ENCODE measurements around the gene YES1. TPM values are rescaled to one million over a fixed set of nuclear protein-coding genes. Genes with fewer than 3 reads are reported as not detected.
A peak's percentile ranks its signal among the peaks of the same experiment; 100 is the strongest.

The YES1 gene
- total RNA-seq, 2 donors from 2014 or later: 62.8 to 78.8 TPM

GRCh38 chr18:834082-834720 is 22.2 kb upstream of the YES1 start:
- DNase-seq: no peak
- H3K27ac ChIP-seq (ENCODE audit: low read depth, low read length): no peak overlapping the region
- H3K4me3 ChIP-seq (ENCODE audit: low read length): no peak overlapping the region
- no peak overlapping the region for H3K9ac ChIP-seq (ENCODE audit: extremely low read depth, low read length, poor library complexity, severe bottlenecking)
- TF ChIP-seq CTCF (conservative IDR thresholded peaks at IDR 0.05): no peak
- 90 to 96% methylated on average over 8 of the region's 8 CpGs for WGBS, 2 experiments (ENCODE audit: insufficient coverage in 1 of 2, insufficient read length in 1 of 2)
- H3K36me3 ChIP-seq (ENCODE audit: control insufficient read depth, insufficient read depth, low read length): no peaks in the 10 kb centered on the region
- H3K27ac Mint-ChIP-seq: no peak overlapping the region
- no peaks in the 10 kb centered on the region for H3K4me1 ChIP-seq (ENCODE audit: control insufficient read depth, insufficient read depth, low read length)
- peaks cover 6% of the 10 kb centered on the region for H3K27me3 ChIP-seq (ENCODE audit: control insufficient read depth, insufficient read depth, low read length, poor library complexity, severe bottlenecking)
- peaks cover 14% of the 10 kb centered on the region for H3K4me1 Mint-ChIP-seq
- no peaks in the 10 kb centered on the region for H3K9me3 Mint-ChIP-seq
- H3K27me3 Mint-ChIP-seq (ENCODE audit: insufficient read depth): peaks cover 47% of the 10 kb centered on the region
- H3K36me3 Mint-ChIP-seq (ENCODE audit: low read depth): no peaks in the 10 kb centered on the region
- no peak overlapping the region for H3K4me3 Mint-ChIP-seq
- H3K9me3 ChIP-seq (ENCODE audit: control insufficient read depth, low read length): no peaks in the 10 kb centered on the region

- no peak overlapping the region for H3K27ac Mint-ChIP-seq
- peaks cover 14% of the 10 kb centered on the region for H3K4me1 Mint-ChIP-seq
- Histone ChIP-seq H3K4me1 (ENCODE audit: control insufficient read depth, insufficient read depth, low read length) (no peaks in the 10 kb centered on the region), H3K27me3 (ENCODE audit: control insufficient read depth, insufficient read depth, low read length, poor library complexity, severe bottlenecking) (peaks cover 6% of the 10 kb centered on the region), H3K27ac (ENCODE audit: low read depth, low read length) (no peak overlapping the region), H3K9ac (ENCODE audit: extremely low read depth, low read length, poor library complexity, severe bottlenecking) (no peak overlapping the region), H3K9me3 (ENCODE audit: control insufficient read depth, low read length) (no peaks in the 10 kb centered on the region), H3K4me3 (ENCODE audit: low read length) (no peak overlapping the region), H3K36me3 (ENCODE audit: control insufficient read depth, insufficient read depth, low read length) (no peaks in the 10 kb centered on the region)
- DNase-seq: no peak
- no peaks in the 10 kb centered on the region for H3K36me3 Mint-ChIP-seq (ENCODE audit: low read depth)
- no peak overlapping the region for H3K4me3 Mint-ChIP-seq
- no peak for TF ChIP-seq CTCF (conservative IDR thresholded peaks at IDR 0.05)
- peaks cover 37% of the 10 kb centered on the region for H3K27me3 Mint-ChIP-seq (ENCODE audit: insufficient read depth)
- H3K9me3 Mint-ChIP-seq: no peaks in the 10 kb centered on the region
- 86 to 92% methylated on average over 4 of the region's 4 CpGs for WGBS, 2 experiments (ENCODE audit: insufficient coverage in 1 of 2, insufficient read length in 1 of 2)
Observed at GRCh38 chr18:833197-833596, 21.2 kb upstream of the YES1 start.

GRCh38 chr18:832085-832681 is 20.1 kb upstream of the YES1 start:
- Mint-ChIP-seq H3K4me1 (peaks cover 14% of the 10 kb centered on the region), H3K27ac (no peak overlapping the region), H3K27me3 (ENCODE audit: insufficient read depth) (peaks cover 28% of the 10 kb centered on the region), H3K36me3 (ENCODE audit: low read depth) (no peaks in the 10 kb centered on the region), H3K9me3 (no peaks in the 10 kb centered on the region), H3K4me3 (no peak overlapping the region)
- no peaks in the 10 kb centered on the region for H3K4me1 ChIP-seq (ENCODE audit: control insufficient read depth, insufficient read depth, low read length)
- peak; percentile 67 for TF ChIP-seq CTCF (conservative IDR thresholded peaks at IDR 0.05)
- H3K36me3 ChIP-seq (ENCODE audit: control insufficient read depth, insufficient read depth, low read length): no peaks in the 10 kb centered on the region
- no peaks in the 10 kb centered on the region for H3K9me3 ChIP-seq (ENCODE audit: control insufficient read depth, low read length)
- H3K27me3 ChIP-seq (ENCODE audit: control insufficient read depth, insufficient read depth, low read length, poor library complexity, severe bottlenecking): no peaks in the 10 kb centered on the region
- no peak overlapping the region for H3K9ac ChIP-seq (ENCODE audit: extremely low read depth, low read length, poor library complexity, severe bottlenecking)
- H3K4me3 ChIP-seq (ENCODE audit: low read length): no peak overlapping the region
- 33 to 46% methylated on average over 10 to 16 of the region's 16 CpGs for WGBS, 2 experiments (ENCODE audit: insufficient coverage in 1 of 2, insufficient read length in 1 of 2)
- no peak overlapping the region for H3K27ac ChIP-seq (ENCODE audit: low read depth, low read length)
- peak; percentile 93 for DNase-seq

Measured in endodermal cell (in vitro differentiated cells).